Natural killer cell (primary cell): ENCODE measurements around the gene CDH20. TPM values are rescaled to one million over a fixed set of nuclear protein-coding genes. Genes with fewer than 3 reads are reported as not detected.

ENCODE experiments used
- ATAC-seq, 3 donors: fragments of 150-1000 bp in 2 of 3; fragments of 200-7000 bp in 1 of 3; cut with Tn5 transposase; 1 replicate in 1 of 3; 2 replicates in 2 of 3; pipeline ENCODE4 v1.10.0; 2021; ENCODE audit warnings: mild to moderate bottlenecking in 2 of 3, moderate library complexity in 2 of 3
- DNase-seq, 2 donors: peaks; one replicate each; pipeline versions ENCODE4 v3.0.0 to v3.0.0-alpha.2; 2013 to 2021; ENCODE audit warnings: mixed read lengths in 1 of 2
- H3K27ac ChIP-seq: one replicate; pipeline ENCODE4 v1.5.1; 2013; ENCODE audit warnings: mild to moderate bottlenecking, low read length
- H3K27me3 ChIP-seq: one replicate; pipeline ENCODE4 v1.6.1; 2013; ENCODE audit warnings: low read length; ENCODE audit not compliant: control insufficient read depth, insufficient read depth
- H3K36me3 ChIP-seq: one replicate; pipeline ENCODE4 v1.6.1; 2013; ENCODE audit warnings: low read length; ENCODE audit not compliant: control insufficient read depth, insufficient read depth
- H3K4me1 ChIP-seq: one replicate; pipeline ENCODE4 v1.6.1; 2013; ENCODE audit warnings: low read length; ENCODE audit not compliant: control insufficient read depth, insufficient read depth
- H3K4me3 ChIP-seq: one replicate; pipeline ENCODE4 v1.5.1; 2013; ENCODE audit warnings: low read length
- H3K9me3 ChIP-seq: one replicate; pipeline ENCODE4 v1.6.1; 2013; ENCODE audit warnings: low read length; ENCODE audit not compliant: control insufficient read depth, insufficient read depth
- H3K27ac Mint-ChIP-seq, 2 donors: one replicate each; pipeline ENCODE4 v1.8.0; 2022; ENCODE audit warnings: mild to moderate bottlenecking in 2 of 2, mixed read lengths in 2 of 2, moderate library complexity in 1 of 2
- H3K27me3 Mint-ChIP-seq, 2 donors: one replicate each; pipeline ENCODE4 v1.8.0; 2022; ENCODE audit warnings: low read depth in 2 of 2, mixed read lengths in 2 of 2
- H3K36me3 Mint-ChIP-seq: one replicate; pipeline ENCODE4 v1.8.0; 2022; ENCODE audit warnings: mixed read lengths
- H3K4me1 Mint-ChIP-seq, 2 donors: one replicate each; pipeline ENCODE4 v1.8.0; 2022; ENCODE audit warnings: mixed read lengths in 2 of 2
- H3K4me3 Mint-ChIP-seq: one replicate; pipeline ENCODE4 v1.8.0; 2022; ENCODE audit warnings: mild to moderate bottlenecking, moderate library complexity, mixed read lengths
- H3K9me3 Mint-ChIP-seq, 2 donors: one replicate each; pipeline ENCODE4 v1.8.0; 2022; ENCODE audit warnings: mixed read lengths in 2 of 2
- WGBS: methylation state at CpG from one replicate; pipeline ENCODE4 v1.1.7; 2013; ENCODE audit warnings: missing lambda C conversion rate; ENCODE audit not compliant: insufficient coverage; 5-methylcytosine and 5-hydroxymethylcytosine counted together
- intact Hi-C: fragments of 100-400 bp; cut with micrococcal nuclease; formaldehyde crosslinking; loops from one replicate; pipeline ENCODE4 v1.14.2; 2022
- total RNA-seq, 4 donors: library from RNA; stranded (reverse); fragments of 120-200 nt in 1 of 4; gene quantifications; one replicate each; pipeline versions ENCODE4 v1.2.3 to v1.2.4, GENCODE V29; 2013 to 2022
- TF ChIP-seq, protein P1 (sequence below): fragments of 200-600 bp; IDR thresholded peaks from one replicate; pipeline ENCODE4 v1.8.0; 2022; ENCODE audit warnings: antibody characterized with exemption

CDH20 gene
- total RNA-seq, 3 donors from 2014 or later (not counting 1 experiment from before 2014, with no cell fraction given), result 0.09 to 0.10 TPM; not detected in 1

DNA sequence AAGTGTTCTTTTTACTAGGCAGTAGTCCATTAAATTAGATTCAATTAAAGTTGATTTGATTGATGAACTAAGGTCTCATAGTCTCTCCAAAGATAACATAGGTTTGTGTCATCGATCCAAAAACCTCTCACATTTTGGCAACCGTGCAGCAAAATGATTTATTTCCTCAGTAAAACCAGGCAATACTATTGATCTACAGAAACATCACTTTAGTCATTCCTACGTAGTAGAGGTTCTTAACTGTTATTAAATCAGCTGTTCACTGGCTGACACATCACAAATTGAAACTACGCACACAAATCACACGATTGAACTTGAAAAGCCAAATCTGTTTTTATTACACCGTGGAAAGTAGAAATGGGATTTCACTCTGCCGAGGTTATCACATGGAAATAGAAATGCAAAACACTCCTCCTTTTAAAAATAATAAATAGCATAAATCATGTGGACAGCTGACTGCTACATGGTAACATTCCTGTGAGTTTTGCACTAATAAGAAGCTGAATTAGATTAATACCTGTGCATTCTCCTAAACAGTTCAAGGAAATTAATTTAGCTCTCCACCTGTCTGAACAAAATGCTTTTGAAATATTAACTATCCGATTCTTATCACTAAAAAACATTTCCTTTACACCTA lies 262.5 kb downstream of the CDH20 start:
- H3K27ac ChIP-seq, result no peak overlapping the region
- no peak for ATAC-seq
- H3K4me1 ChIP-seq, result no peaks in the 10 kb centered on the region
- H3K27ac Mint-ChIP-seq, result no peak overlapping the region
- DNase-seq, result no peak
- H3K4me1 Mint-ChIP-seq, result no peaks in the 10 kb centered on the region
- no peaks in the 10 kb centered on the region for H3K9me3 ChIP-seq
- 65% methylated on average over 6 of the region's 8 CpGs for WGBS
- H3K27me3 Mint-ChIP-seq, result peaks cover 13 to 15% of the 10 kb centered on the region in 2 donors
- H3K36me3 Mint-ChIP-seq, result no peaks in the 10 kb centered on the region
- H3K9me3 Mint-ChIP-seq, result no peaks in the 10 kb centered on the region
- intact Hi-C loops, result no loop called here
- no peaks in the 10 kb centered on the region for H3K27me3 ChIP-seq
- no peaks in the 10 kb centered on the region for H3K36me3 ChIP-seq
- TF ChIP-seq, protein P1, sequence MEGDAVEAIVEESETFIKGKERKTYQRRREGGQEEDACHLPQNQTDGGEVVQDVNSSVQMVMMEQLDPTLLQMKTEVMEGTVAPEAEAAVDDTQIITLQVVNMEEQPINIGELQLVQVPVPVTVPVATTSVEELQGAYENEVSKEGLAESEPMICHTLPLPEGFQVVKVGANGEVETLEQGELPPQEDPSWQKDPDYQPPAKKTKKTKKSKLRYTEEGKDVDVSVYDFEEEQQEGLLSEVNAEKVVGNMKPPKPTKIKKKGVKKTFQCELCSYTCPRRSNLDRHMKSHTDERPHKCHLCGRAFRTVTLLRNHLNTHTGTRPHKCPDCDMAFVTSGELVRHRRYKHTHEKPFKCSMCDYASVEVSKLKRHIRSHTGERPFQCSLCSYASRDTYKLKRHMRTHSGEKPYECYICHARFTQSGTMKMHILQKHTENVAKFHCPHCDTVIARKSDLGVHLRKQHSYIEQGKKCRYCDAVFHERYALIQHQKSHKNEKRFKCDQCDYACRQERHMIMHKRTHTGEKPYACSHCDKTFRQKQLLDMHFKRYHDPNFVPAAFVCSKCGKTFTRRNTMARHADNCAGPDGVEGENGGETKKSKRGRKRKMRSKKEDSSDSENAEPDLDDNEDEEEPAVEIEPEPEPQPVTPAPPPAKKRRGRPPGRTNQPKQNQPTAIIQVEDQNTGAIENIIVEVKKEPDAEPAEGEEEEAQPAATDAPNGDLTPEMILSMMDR, result no peak
- no peak overlapping the region for H3K4me3 ChIP-seq
- H3K4me3 Mint-ChIP-seq, result no peak overlapping the region

DNA sequence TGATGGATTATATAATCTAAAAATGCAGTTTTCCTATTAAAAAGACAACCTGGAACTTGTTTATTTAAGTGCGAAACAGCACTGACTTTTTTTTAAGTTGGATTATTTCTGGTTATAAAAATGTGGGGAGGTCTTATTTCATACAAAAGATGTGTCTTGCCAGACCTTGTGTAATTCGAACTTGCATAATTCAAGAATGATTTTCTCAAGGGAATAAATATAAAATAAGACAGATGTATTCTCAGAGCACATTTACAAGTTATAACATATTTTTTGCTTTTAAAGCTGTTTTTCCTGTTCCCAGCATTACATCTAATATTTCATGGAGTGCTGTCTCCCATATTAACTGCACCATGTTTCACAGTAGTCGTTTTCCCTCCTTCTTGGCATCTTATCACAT lies 263.1 kb downstream of the CDH20 start:
- H3K4me3 ChIP-seq, result no peak overlapping the region
- ATAC-seq (no peak), DNase-seq (no peak)
- no peaks in the 10 kb centered on the region for H3K27me3 ChIP-seq
- peaks cover 13 to 15% of the 10 kb centered on the region in 2 donors for H3K27me3 Mint-ChIP-seq
- H3K4me3 Mint-ChIP-seq, result no peak overlapping the region
- H3K9me3 Mint-ChIP-seq, result no peaks in the 10 kb centered on the region
- H3K27ac Mint-ChIP-seq, result no peak overlapping the region
- H3K9me3 ChIP-seq, result no peaks in the 10 kb centered on the region
- no peaks in the 10 kb centered on the region for H3K4me1 Mint-ChIP-seq
- H3K27ac ChIP-seq, result no peak overlapping the region
- intact Hi-C loops, result no loop called here
- WGBS, result 86% methylated on average over 1 of the region's 3 CpGs
- H3K36me3 ChIP-seq, result no peaks in the 10 kb centered on the region
- H3K4me1 ChIP-seq, result no peaks in the 10 kb centered on the region
- TF ChIP-seq, protein P1, result no peak
- H3K36me3 Mint-ChIP-seq, result no peaks in the 10 kb centered on the region

DNA sequence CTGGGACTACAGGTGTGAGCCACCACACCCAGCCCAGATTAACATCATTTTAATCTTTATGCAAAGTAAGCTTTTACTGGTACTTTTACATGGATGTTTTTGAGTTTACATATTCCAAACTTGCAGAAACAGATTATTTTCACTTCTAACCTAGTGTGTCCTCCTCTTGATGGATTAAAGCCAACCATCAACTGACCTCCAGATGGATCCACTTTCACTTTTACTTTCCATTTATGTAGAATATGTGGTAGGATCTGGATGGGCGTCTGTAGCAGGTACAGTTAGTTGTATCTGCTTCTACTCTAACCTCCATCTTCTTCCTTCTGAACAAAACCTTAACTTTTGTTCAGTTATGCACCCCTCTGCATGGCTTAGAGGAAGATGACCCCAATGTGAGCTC lies 264.1 kb downstream of the CDH20 start:
- no peak for ATAC-seq
- no peaks in the 10 kb centered on the region for H3K9me3 ChIP-seq
- WGBS, result no CpG with 5 or more reads among the region's 1 CpG
- intact Hi-C loops, result no loop called here
- H3K4me1 ChIP-seq, result no peaks in the 10 kb centered on the region
- H3K27ac ChIP-seq, result no peak overlapping the region
- no peaks in the 10 kb centered on the region for H3K4me1 Mint-ChIP-seq
- no peaks in the 10 kb centered on the region for H3K9me3 Mint-ChIP-seq
- H3K36me3 ChIP-seq, result no peaks in the 10 kb centered on the region
- no peak for DNase-seq
- peaks cover 15% of the 10 kb centered on the region in 2 donors for H3K27me3 Mint-ChIP-seq
- no peak overlapping the region for H3K4me3 ChIP-seq
- no peak overlapping the region for H3K27ac Mint-ChIP-seq
- H3K4me3 Mint-ChIP-seq, result no peak overlapping the region
- H3K27me3 ChIP-seq, result no peaks in the 10 kb centered on the region
- TF ChIP-seq, protein P1, result no peak
- no peaks in the 10 kb centered on the region for H3K36me3 Mint-ChIP-seq

- Histone ChIP-seq H3K4me1 (no peaks in the 10 kb centered on the region), H3K9me3 (no peaks in the 10 kb centered on the region), H3K27ac (no peak overlapping the region), H3K27me3 (no peaks in the 10 kb centered on the region), H3K4me3 (no peak overlapping the region), H3K36me3 (no peaks in the 10 kb centered on the region)
- TF ChIP-seq, protein P1, result no peak
- intact Hi-C loops, result no loop called here
- WGBS, result 84% methylated on average over 4 of the region's 4 CpGs
- H3K27me3 Mint-ChIP-seq, result peaks cover 23 to 39% of the 10 kb centered on the region in 2 donors
- no peaks in the 10 kb centered on the region for H3K4me1 Mint-ChIP-seq
- H3K4me3 Mint-ChIP-seq, result no peak overlapping the region
- H3K36me3 Mint-ChIP-seq, result no peaks in the 10 kb centered on the region
- H3K9me3 Mint-ChIP-seq, result no peaks in the 10 kb centered on the region
- ATAC-seq, result no peak
- no peak overlapping the region for H3K27ac Mint-ChIP-seq
- DNase-seq, result no peak
These were observed 267.2 kb downstream of the CDH20 start for GRCh38 chr18:61600422-61600821.
